Measurements from ENCODE around the gene MPLKIP.
"Not testable (repeated sequence)": the region's sequence is repeated elsewhere in the genome, so short reads cannot be mapped to it uniquely, and the experiment has no call there.

MPLKIP gene

DNA sequence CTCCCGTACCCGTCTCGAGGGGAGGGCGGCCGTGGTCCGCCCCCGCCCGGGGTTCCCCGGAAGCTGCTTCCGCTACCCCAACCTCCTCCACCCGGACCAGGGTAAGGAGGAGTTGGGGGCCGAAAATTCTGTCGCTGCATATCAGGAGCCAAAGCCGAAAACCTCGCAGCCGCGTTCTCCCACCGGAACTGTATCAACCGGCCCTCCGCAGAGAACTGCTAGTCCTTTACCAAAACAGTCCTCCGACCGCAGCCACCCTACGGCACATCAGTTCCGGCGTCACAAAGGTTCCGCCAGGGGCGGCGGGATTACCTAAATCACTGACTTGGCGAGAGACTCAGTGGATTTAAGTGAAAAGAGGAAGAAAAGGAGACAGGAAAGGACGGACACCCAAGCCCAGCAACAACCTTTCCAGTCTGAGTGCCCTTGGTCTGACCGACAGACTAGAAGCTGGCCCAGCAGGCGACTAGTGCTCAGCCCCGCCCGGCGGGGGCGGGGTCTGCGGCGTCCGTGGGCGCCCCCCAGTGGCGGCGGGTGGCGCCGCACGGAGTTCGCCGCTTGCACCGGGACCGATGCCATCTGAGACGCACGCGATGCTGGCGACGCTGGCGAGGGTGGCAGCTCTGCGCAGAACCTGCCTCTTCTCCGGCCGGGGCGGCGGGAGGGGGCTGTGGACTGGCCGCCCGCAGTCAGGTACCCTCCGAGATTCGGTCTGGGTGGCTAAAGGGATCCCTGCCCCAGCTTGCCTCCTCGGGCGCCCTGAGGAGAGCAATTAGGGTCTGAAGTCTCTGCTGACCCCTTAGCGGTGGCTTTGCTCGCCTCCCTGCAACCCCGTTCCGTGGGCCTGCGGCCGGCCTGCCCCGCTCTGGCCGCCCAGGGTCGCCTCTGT lies at the start of gene MPLKIP, which contains the start of gene SUGCT:
Gene MPLKIP (minus strand): TSS at position 195 of the 889 bp plus-strand sequence. CDS start 55 bp downstream, at position 140.
Gene SUGCT (plus strand): TSS at position 578 of the 889 bp plus-strand sequence.
- peak; percentile 90 for DNase-seq

DNA sequence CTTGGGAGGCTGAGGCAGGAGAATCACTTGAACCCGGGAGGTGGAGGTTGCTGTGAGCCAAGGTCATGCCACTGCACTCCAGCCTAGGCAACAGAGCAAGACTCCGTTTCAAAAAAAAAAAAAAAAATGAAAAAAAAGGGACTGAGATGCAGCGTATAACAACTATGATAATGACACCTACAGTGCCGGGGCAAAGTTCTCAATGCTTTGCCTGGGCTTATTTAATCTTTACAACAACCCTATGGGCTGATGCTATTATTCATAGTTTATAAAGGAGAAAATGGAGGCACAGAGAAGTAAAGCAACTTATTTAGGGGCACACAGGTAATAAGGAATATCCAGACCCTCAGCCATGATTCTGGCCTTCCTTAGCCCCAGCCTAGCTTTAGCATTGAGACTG lies 48.0 kb upstream of the MPLKIP start:
- DNase-seq, result no peak

DNA sequence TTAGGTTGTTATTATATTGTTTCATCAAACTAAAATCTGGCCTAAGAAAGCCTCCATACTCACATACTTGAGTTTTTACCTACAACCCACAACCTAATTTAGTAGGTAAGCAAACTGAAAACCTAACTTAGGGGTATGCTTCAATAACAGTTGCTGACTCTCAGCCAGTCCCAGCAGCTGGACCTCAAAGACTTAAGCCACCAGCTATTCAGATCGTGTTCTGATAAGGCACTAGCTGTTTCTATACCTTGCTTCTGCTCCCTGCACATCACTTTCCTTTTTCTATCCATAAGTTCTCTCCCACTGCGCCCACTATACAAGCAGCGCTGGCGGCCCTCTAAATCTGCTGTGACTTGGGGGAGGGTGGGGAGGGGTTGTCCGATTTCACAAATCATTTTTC lies 42.6 kb upstream of the MPLKIP start:
- no peak for DNase-seq

DNA sequence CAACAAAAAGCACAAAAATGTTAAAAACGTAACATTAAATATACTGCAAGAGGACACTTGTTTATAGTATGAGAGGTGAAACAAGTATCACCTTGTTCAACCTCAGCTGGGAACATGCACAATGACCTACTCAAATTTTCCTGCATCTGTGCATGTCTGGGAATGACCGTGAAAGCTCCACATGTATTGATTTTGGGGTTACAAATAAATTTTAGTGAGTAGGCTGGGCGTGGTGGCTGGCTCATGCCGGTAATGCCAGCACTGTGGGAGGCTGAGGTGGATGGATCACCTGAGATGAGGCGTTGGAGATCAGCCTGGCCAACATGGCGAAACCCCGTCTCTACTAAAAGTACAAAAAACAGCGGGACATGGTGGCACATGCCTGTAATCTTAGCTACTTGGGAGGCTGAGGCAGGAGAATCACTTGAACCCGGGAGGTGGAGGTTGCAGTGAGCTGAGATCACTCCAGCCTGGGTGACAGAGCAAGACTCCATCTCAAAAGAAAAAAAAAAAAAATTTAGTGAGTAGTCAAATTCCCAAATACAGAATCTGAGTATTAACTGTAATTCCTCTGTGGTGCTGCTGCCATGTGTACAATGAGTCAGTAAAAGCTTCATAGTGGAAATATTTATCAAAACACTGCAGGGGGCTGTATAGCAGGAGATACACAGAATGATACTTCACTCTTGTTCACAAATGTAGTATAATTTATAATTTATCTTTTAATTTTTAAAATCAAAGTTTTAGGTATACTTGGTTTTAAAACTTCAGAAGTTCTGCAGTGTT lies 41.5 kb upstream of the MPLKIP start:
- no peak for DNase-seq

DNA sequence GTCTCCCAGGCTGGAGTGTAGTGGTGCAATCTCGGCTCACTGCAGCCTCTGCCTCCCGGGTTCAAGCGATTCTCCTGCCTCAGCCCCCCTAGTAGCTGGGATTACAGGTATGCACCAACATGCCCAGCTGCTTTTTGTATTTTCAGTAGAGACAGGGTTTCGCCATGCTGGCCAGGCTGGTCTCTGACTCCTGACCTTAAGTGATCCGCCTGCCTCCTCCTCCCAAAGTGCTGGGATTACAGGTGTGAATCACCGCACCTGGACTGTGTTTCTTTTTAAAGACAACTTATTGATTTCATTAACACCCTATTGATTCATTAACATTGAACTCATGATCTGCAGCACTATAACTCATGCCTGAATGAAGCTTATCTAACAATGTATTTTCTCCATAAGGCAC lies 40.8 kb upstream of the MPLKIP start:
- not testable (repeated sequence) for DNase-seq

DNA sequence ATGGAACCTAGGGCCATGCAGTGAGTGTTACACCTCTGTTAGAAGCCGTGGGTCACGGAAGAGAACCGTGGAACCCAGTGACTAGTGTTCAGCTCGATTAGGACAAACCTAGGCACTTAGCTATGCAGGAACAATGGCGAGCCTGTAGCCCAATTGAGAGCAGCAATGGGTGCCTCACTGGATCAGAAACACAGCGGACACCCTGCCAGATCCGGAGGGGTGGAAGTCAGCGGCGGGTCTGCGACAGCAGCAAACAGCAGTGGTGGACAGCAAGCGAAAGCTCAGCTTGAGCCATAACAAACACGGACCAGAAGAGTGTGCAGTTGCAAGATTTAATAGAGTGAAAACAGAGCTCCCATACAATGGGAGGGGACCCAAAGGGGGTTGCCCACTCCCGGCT lies 38.7 kb upstream of the MPLKIP start:
- not testable (repeated sequence) for DNase-seq

DNA sequence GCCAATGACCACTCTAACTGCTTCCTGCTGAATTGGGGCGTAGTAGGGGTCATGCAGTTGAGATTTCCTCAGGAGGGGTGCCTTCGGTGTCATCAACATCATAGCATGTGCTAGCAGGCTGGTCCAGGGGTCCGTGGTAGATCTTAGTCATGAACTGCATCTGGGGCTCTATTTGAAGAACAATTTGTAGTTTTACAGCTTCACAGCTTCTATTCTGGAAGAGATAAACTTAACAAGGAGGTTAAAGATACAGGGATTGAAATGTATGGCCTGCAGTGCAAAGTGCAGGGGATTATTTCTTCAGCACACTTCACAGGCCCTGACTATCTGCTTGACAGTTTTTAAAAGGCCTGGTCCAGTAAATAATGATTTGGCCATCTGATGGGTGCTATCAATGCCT lies 33.8 kb upstream of the MPLKIP start:
- DNase-seq, result not testable (repeated sequence)

DNA sequence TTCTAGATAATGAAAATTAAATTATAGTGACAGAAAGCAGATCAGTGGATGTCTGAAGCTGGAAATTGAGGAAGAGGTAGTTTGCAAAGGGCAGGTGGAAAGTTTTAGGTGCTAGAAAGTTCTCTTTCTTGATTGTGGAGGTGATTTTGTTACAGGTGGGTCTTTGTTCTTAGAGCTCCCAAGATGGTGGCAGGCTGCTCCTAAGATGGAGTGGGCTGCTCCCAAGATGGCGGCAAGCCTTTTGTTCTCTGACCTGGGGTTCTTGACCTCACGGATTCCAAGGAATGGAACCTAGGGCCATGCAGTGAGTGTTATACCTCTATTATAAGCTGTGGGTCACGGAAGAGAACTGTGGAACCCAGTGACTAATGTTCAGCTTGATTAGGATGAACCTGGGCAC lies 32.9 kb upstream of the MPLKIP start:
- DNase-seq, result no peak

DNA sequence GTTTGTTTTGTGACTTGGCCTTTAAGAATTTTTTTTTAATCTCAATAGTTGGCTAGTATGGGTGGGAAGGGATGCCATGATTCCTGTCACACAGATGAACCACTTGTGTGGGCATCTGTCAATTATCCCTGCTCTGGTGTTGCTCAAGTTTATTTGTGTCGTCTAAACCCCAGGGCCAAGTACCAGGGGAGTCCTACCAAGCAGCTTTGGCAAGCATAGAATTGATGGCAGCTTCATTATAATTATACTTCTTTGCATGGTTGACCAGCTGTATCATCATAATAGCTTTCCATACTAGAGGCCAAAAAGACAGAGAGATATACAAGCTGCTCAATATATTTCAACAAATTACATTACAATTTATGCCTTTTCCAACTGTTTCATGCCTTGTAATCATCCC lies 30.8 kb upstream of the MPLKIP start:
- DNase-seq, result no peak

DNA sequence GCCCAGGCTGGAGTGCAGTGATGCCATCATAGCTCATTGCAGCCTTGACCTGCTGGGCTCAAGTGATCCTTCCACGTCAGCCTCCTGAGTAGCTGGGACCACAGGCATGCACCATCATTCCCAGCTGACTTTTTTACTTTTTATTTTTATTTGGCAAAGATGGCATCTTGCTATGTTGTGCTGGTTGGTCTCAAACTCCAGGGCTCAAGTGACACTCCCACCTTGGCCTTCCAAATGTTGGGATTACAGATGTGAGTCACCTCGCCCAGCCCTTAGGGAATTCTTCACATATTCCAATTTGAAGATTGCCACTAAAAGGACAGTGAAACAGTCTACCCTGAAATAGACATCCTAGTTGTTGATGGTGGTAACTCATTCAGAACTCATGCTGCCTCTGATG lies 28.1 kb upstream of the MPLKIP start:
- no peak for DNase-seq

DNA sequence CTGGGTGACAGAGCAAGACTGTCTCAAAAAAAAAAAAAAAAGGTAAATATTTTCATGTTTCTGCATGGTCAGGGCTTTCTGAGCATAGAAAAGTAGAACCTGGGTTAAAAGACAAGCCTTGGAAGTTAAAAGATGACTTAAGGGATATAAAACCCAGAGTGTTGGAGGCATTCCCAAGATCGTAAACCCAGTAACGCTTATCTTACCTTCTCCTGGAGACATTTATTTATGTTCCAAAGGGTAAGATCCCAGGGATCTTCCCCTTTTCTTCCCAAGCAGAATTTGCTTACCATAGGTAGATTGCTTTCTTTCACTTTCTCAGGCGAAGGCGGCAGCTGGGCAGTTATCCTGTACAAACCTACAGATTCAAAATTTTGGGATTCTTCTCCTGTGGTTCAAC lies 22.6 kb upstream of the MPLKIP start:
- no peak for DNase-seq

DNA sequence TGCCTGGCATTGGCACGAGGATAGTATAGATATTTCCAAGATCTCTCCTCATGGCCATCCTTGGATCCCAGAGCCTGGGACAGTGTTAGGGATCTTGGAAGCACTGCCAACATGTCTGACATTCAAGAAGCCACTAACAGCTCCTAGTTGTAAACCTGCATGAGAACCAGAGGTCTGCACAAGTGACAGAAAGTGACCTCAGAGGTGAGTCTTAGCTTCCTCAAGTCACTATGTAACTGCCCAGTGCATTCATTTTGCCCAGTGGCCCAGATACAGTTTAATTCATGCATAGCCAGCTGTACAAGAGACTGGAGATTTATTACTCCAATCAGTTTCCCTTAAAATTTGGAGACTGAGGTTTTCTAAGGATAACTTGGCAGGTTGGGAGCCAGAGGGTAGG lies 17.1 kb upstream of the MPLKIP start:
- DNase-seq, result no peak

DNA sequence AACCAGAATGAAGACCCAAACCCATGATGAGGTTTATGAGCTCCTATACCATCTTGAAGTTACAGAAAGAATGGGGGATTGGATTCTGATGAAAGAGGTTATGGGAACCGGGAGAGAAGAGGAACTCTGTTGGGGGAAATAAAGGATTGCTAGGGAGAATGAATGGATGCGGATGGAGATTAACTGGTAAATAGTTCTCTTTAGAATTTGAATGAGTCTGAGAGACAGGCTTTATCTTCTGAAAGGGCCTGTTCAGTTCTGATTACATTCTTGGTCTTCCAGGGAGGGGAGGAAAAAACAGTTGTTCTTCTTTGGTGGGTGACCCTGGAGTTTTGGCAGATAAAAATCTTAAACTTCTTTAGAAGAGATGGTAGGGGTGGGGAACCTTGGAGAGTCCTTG lies 14.2 kb upstream of the MPLKIP start:
- no peak for DNase-seq

DNA sequence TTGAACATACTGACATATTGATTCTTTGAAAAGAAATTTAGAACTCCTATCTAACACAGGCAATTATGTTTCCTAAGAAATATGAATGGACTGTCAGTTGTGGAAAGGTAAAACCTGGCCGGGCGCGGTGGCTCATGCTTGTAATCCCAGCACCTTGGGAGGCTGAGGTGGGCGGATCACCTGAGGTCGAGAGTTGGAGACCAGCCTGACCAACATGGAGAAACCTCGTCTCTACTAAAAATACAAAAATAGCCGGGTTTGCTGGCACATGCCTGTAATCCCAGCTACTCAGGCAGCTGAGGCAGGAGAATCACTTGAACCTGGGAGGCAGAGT lies 13.8 kb upstream of the MPLKIP start:
- DNase-seq, result not testable (repeated sequence)

DNA sequence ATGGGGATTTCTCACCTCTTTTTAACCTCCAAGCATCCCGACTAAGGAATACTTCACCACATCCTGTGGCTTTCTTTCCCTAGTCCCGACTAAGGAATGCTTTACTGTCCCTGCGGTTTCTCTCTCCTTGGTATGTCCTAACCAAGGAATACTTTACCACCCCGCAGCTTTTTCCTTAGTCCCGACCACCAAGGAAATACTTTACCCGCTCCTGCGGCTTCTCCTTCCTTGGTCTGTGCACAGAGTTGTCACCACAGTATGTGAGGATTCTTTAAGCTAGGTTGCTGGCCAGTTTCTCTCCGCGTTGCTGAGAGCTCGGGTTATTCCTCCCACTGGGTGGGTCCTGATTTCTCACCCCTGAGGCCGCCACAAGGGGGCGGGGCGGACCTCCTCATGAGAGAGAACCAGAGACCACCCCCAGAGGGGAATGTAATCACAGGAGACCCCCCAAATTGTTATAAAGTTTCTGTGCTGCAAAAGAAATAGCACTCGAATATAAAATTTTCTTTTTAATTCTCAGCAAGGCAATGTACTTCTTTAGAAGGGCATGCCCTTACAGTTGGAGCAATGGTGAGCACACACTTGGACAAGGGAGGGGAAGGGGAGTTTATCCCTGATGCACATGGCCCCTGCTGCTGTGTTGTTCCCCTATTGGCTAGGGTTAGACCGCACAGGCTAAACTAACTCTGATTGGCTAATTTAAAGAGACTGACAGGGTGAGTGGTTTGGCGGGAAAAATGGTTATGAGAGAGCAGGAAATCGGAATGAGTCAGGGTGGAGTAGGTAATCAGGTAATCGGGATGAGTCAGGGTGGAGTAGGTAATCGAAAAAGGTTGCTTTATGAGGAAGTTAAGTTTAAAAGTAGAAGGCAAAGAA lies 13.2 kb upstream of the MPLKIP start:
- DNase-seq, result no peak

DNA sequence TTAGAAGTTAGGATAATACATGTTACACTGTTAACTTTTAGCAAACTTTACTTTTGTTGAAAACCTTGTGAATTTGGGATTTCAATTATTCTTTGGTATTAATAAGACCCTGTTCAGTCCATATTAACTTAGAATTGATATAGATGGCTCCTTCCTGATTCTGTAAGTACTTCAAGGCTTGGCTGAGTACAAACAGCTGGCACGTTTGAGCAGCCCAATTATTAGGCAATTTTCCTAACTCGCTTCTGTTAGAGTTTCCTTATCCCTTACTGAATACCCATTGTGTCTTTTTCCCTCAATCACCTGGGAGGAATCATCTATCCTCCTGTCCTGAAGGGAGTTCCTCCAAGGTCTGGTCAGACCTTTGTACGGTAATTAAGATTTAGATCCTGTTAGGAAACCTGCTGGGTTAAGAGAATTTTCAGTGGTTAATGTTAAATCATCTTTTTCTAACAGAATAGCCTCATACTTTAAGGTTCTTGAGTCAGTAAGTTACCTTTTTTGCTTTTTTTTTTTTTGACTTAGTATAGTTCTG lies 11.2 kb upstream of the MPLKIP start:
- not testable (repeated sequence) for DNase-seq

DNA sequence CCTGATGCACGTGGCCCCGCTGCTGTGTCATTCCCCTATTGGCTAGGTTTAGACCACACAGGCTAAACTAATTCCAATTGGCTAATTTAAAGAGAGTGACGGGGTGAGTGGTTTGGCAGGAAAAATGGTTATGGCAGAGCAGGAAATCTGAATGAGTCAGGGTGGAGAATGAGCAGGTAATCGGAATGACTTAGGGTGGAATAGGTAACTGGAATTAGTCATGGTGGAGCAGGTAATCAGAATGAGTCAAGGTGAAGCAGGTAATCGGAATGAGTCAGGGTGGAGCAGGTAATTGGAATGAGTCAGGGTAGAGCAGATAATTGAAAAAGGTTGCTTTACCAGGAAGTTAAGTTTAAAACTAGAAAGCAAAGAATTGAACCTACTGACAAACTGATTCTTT lies 7.5 kb upstream of the MPLKIP start:
- DNase-seq, result not testable (repeated sequence)

DNA sequence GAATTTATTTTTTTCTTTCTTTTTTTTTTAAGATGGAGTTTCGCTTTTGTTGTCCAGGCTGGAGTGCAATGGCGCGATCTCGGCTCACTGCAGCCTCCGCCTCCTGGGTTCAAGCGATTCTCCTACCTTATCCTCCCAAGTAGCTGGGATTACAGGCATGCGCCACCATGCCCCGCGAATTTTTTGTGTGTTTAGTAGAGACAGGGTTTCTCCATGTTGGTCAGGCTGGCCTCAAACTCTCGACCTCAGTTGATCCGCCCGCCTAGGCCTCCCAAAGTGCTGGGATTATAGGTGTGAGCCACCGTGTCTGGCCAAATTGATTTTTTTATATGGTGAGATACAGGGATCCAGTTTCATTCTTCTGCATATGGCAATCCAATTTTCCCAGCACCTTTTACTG lies 5.5 kb upstream of the MPLKIP start:
- DNase-seq, result not testable (repeated sequence)

DNA sequence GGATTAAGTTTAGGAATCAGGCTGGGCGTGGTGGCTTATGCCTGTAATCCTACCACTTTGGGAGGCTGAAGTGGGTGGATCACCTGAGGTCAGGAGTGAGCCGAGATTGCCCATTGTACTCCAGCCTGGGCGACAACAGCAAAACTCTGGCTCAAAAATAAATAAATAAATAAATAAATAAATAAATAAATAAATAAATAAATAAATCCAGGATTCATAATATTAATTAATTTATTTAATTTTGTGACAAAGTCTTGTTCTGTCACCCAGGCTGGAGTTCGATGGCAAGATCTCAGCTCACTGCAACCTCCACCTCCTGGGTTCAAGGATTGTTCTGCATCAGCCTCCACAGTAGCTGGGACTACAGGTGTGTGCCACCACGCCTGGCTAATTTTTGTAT lies 4.6 kb upstream of the MPLKIP start:
- DNase-seq, result no peak

DNA sequence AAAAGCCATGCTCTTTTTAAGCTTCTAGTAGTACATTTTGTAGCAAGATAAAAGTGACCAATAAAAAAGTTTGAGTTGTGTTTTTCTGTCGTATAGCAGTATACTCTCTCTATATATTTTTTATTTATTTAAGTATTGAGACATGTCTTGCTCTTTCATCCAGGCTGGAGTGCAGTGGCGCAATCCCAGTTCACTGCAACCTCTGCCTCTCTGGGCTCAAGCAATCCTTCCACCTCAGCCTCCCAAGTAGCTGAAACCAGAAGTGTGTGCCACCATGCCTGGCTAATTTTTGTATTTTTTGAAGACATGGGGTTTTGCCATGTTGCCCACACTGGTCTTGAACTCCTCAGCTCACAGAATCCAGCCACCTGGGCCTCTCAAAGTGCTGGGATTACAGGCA lies 3.1 kb upstream of the MPLKIP start:
- DNase-seq, result no peak

DNA sequence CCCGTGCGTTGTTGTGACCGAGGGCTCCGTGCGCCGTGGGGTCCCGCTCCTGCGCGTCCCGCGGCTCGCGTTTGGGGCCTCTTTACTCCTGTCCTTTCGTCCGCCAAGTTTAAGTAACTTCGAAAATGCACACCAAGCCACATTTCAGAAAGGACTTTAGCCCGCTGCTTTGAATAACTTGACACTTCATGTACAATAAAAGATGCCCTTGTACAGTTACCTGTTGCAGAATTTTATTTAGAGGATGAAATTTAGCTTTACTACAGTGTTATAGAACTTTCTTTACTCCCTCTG lies 842 bp upstream of the MPLKIP start:
- no peak for DNase-seq

DNA sequence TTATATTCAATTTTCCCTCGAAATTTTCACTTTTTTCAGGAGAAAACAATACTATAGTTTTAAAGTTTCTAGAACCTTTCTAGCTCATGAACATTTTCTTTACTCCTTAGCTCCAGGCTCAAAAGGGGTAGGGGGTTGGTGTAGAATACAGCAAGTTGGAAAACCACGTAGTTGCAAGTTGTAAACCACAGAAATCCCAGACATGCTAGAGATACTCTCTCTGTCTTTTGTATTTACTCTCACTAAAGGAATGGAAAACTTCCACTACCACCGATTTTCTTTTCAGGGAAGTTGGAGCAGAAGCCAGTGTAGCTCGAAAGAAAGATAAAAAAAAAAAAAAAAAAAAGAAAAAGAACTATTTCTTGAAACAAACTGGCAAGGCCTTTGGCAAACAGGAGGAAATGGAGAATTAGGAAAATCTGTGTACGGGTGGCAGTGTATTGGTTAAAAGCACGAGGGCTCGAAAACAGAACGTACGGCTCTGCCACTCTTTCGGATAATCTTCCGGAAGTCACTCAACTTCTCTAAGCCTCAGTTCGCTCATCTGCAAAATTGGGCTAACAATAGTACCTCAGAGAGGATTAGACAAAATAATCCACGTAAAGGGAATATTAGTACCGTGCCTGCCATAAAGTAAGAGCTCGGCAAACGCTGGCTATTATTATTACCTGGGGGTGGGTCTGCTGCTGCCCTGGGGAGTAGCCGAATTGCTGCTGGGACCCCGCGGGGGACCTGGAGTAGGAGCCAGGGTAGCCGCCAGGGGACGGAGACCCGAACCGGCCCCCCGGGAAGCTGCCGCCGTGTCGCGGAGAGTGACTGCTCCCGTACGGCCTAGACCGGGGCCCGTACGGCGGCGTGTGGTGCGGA lies 628 bp downstream of the MPLKIP start:
- no peak for DNase-seq
